SU-DHL-6 (cell line): ENCODE measurements around the gene SLC8A1.

ENCODE experiments used
- H2AFZ ChIP-seq: fragments of 200-600 bp; sonication (generic); 2 replicates; pipeline ENCODE4 v1.6.1; 2014; ENCODE audit warnings: low read depth, mild to moderate bottlenecking, moderate library complexity, mixed read lengths, antibody characterized with exemption, low read length; ENCODE audit not compliant: severe bottlenecking
- H3F3A ChIP-seq: fragments of 200-600 bp; shearing (Covaris generic); 2 replicates; pipeline ENCODE4 v1.6.0; 2016; ENCODE audit warnings: antibody characterized with exemption, mild to moderate bottlenecking; ENCODE audit not compliant: insufficient read depth
- H3K27ac ChIP-seq: fragments of 200-600 bp; sonication (generic); 2 replicates; pipeline ENCODE4 v1.5.1; 2016; ENCODE audit warnings: low read depth, mild to moderate bottlenecking, low read length, moderate library complexity, mixed read lengths
- H3K27me3 ChIP-seq: fragments of 200-600 bp; sonication (generic), shearing (Covaris generic); 2 replicates; pipeline ENCODE4 v1.6.0; 2014; ENCODE audit warnings: mild to moderate bottlenecking, low read length
- H3K36me3 ChIP-seq: fragments of 200-600 bp; sonication (generic); 2 replicates; pipeline ENCODE4 v1.6.1; 2014; ENCODE audit warnings: mild to moderate bottlenecking, low read length, mixed read lengths
- H3K4me2 ChIP-seq: fragments of 300-600, 200-600 bp; shearing (Covaris generic), sonication (generic); 2 replicates; pipeline ENCODE4 v1.6.0; 2014; ENCODE audit warnings: low read length, low read depth, mild to moderate bottlenecking; ENCODE audit not compliant: poor library complexity, severe bottlenecking
- H3K4me3 ChIP-seq: fragments of 200-600 bp; sonication (generic); 2 replicates; pipeline ENCODE4 v1.5.1; 2014; ENCODE audit warnings: antibody characterized with exemption, low read length, mild to moderate bottlenecking, mixed read lengths; ENCODE audit not compliant: insufficient read depth, poor library complexity, severe bottlenecking
- H3K79me2 ChIP-seq: fragments of 200-600 bp; sonication (generic); 2 replicates; pipeline ENCODE4 v1.6.1; 2014; ENCODE audit warnings: mild to moderate bottlenecking, low read length, moderate library complexity; ENCODE audit not compliant: insufficient read depth
- H3K9ac ChIP-seq: fragments of 200-600 bp; sonication (generic); 2 replicates; pipeline ENCODE4 v1.7.0; 2014; ENCODE audit warnings: mild to moderate bottlenecking, low read length
- H3K9me2 ChIP-seq: fragments of 200-600 bp; sonication (generic); replicated peaks from 2 replicates; pipeline ENCODE4 v1.6.1; 2014; ENCODE audit warnings: low read length; ENCODE audit not compliant: insufficient read depth
- H3K9me3 ChIP-seq: fragments of 200-600 bp; sonication (generic); 2 replicates; pipeline ENCODE4 v1.6.1; 2014; ENCODE audit warnings: low read length, mixed read lengths; ENCODE audit not compliant: insufficient read depth
- H4K20me1 ChIP-seq: fragments of 200-600 bp; sonication (generic); 2 replicates; pipeline ENCODE4 v1.6.1; 2014; ENCODE audit warnings: low read depth, mild to moderate bottlenecking, antibody characterized with exemption, low read length, moderate library complexity, mixed read lengths
- CTCF ChIP-seq: fragments of 200-600 bp; sonication (generic); IDR thresholded peaks from one replicate; pipeline ENCODE4 v1.5.1; 2017; ENCODE audit warnings: antibody characterized with exemption, mild to moderate bottlenecking, low read length, moderate library complexity; ENCODE audit not compliant: insufficient read depth, poor library complexity, severe bottlenecking
- EZH2phosphoT487 ChIP-seq: fragments of 200-600 bp; sonication (generic), shearing (Covaris generic); conservative IDR thresholded peaks from 2 replicates; pipeline ENCODE4 v1.6.1; 2018; ENCODE audit warnings: mild to moderate bottlenecking, antibody characterized with exemption, low read length, moderate library complexity, mixed read lengths

Gene SLC8A1

GRCh38 chr2:40470822-40471813 lies 19.2 kb upstream of the SLC8A1 start:
- Histone ChIP-seq H3K4me2 (no peak overlapping the region), H3K36me3 (no peaks in the 10 kb centered on the region), H3K79me2 (no peaks in the 10 kb centered on the region), H3F3A (no peaks in the 10 kb centered on the region), H3K4me3 (no peak overlapping the region), H2AFZ (no peak overlapping the region), H3K9ac (no peak overlapping the region), H3K27ac (no peak overlapping the region), H4K20me1 (no peaks in the 10 kb centered on the region), H3K9me3 (no peaks in the 10 kb centered on the region), H3K9me2 (no peaks in the 10 kb centered on the region), H3K27me3 (no peaks in the 10 kb centered on the region)
- TF ChIP-seq EZH2phosphoT487 = no peak
- no peak for TF ChIP-seq CTCF

- Histone ChIP-seq H3K27ac (no peak overlapping the region), H3K4me3 (no peak overlapping the region), H3F3A (no peaks in the 10 kb centered on the region), H4K20me1 (no peaks in the 10 kb centered on the region), H3K36me3 (no peaks in the 10 kb centered on the region), H3K9me2 (no peaks in the 10 kb centered on the region), H2AFZ (no peak overlapping the region), H3K9me3 (no peaks in the 10 kb centered on the region), H3K4me2 (no peak overlapping the region), H3K9ac (no peak overlapping the region), H3K79me2 (no peaks in the 10 kb centered on the region), H3K27me3 (no peaks in the 10 kb centered on the region)
- no peak for TF ChIP-seq CTCF
These were observed 15.2 kb upstream of the SLC8A1 start for GRCh38 chr2:40466935-40467572.

GRCh38 chr2:40466332-40466906 lies 14.5 kb upstream of the SLC8A1 start:
- no peak overlapping the region for H3K27ac ChIP-seq
- no peaks in the 10 kb centered on the region for H3K9me2 ChIP-seq
- no peaks in the 10 kb centered on the region for H3K9me3 ChIP-seq
- TF ChIP-seq CTCF (no peak), EZH2phosphoT487 (no peak)
- no peak overlapping the region for H3K4me3 ChIP-seq
- no peaks in the 10 kb centered on the region for H3K36me3 ChIP-seq
- H3F3A ChIP-seq = no peaks in the 10 kb centered on the region
- no peak overlapping the region for H3K9ac ChIP-seq
- no peaks in the 10 kb centered on the region for H3K27me3 ChIP-seq
- H4K20me1 ChIP-seq = no peaks in the 10 kb centered on the region
- no peak overlapping the region for H3K4me2 ChIP-seq
- no peak overlapping the region for H2AFZ ChIP-seq
- H3K79me2 ChIP-seq = no peaks in the 10 kb centered on the region
